IMR-90 (cell line): ENCODE data around the gene COL23A1. TPM values are rescaled to one million over a fixed set of nuclear protein-coding genes. Genes with fewer than 3 reads are reported as not detected.

Experiments used
- ATAC-seq: fragments of 200-7000 bp; cut with Tn5 transposase; 2 replicates; pipeline ENCODE4 v1.9.1; 2020; ENCODE audit warnings: low read depth, mild to moderate bottlenecking, moderate library complexity
- BruUV-seq: library from RNA; stranded (reverse); fragments of 400-500 nt; replicated peaks from 2 replicates; lab custom pipeline; 2021; lab: Mats Ljungman, UMichigan
- CTCF ChIA-PET: fragments of 300-600 bp; formaldehyde crosslinking; extraction: SDS; loops from one replicate; lab custom pipeline; 2021; ENCODE audit warnings: antibody characterized with exemption; lab: Yijun Ruan, JAX
- POLR2A ChIA-PET: fragments of 300-600 bp; sonication (Branson Sonifier 250); formaldehyde crosslinking; loops from one replicate; lab custom pipeline; 2022; ENCODE audit warnings: antibody characterized with exemption; ENCODE audit not compliant: unreplicated experiment; lab: Charles Lee
- DNase-seq: peaks from one replicate; pipeline ENCODE4 v3.0.0; 2013
- H2AFZ ChIP-seq: replicated peaks from 2 replicates; pipeline ENCODE3; 2013; ENCODE audit warnings: low read length, mild to moderate bottlenecking; ENCODE audit not compliant: poor library complexity
- H2AK5ac ChIP-seq: 2 replicates; pipeline ENCODE4 v1.6.1; 2013; ENCODE audit warnings: low read depth, low read length, inconsistent platforms
- H2AK9ac ChIP-seq: replicated peaks from 2 replicates; pipeline ENCODE3; 2013; ENCODE audit warnings: mild to moderate bottlenecking, low read depth, low read length, moderate library complexity; ENCODE audit not compliant: poor library complexity
- H2BK120ac ChIP-seq: 2 replicates; pipeline ENCODE4 v1.6.1; 2013; ENCODE audit warnings: low read depth, low read length, inconsistent platforms
- H2BK15ac ChIP-seq: 3 replicates; pipeline ENCODE4 v1.6.1; 2013; ENCODE audit warnings: low read depth, low read length, inconsistent platforms
- H2BK20ac ChIP-seq: 2 replicates; pipeline ENCODE4 v1.6.1; 2013; ENCODE audit warnings: low read depth, mild to moderate bottlenecking, inconsistent platforms, low read length, moderate library complexity
- H2BK5ac ChIP-seq: 2 replicates; pipeline ENCODE4 v1.6.1; 2013; ENCODE audit warnings: mild to moderate bottlenecking, low read depth, low read length, inconsistent platforms; ENCODE audit not compliant: poor library complexity, severe bottlenecking
- H3K14ac ChIP-seq: replicated peaks from 2 replicates; pipeline ENCODE4 v1.6.1; 2013; ENCODE audit warnings: low read depth, low read length, inconsistent platforms
- H3K18ac ChIP-seq: 2 replicates; pipeline ENCODE4 v1.6.1; 2013; ENCODE audit warnings: low read depth, low read length, control low read depth
- H3K23ac ChIP-seq: 2 replicates; pipeline ENCODE4 v1.6.1; 2013; ENCODE audit warnings: low read depth, low read length, inconsistent platforms
- H3K27ac ChIP-seq: 2 replicates; pipeline ENCODE4 v1.5.1; 2013; ENCODE audit warnings: mild to moderate bottlenecking, control low read depth, low read length; ENCODE audit not compliant: insufficient read depth
- H3K27me3 ChIP-seq: 2 replicates; pipeline ENCODE4 v1.6.1; 2013; ENCODE audit warnings: low read length; ENCODE audit not compliant: control insufficient read depth, insufficient read depth
- H3K36me3 ChIP-seq: 2 replicates; pipeline ENCODE4 v1.6.1; 2013; ENCODE audit warnings: low read length, mixed read lengths; ENCODE audit not compliant: control insufficient read depth, insufficient read depth
- H3K4ac ChIP-seq: 2 replicates; pipeline ENCODE4 v1.6.1; 2013; ENCODE audit warnings: low read depth, low read length, inconsistent platforms
- H3K4me1 ChIP-seq: 2 replicates; pipeline ENCODE4 v1.6.1; 2013; ENCODE audit warnings: low read length, mixed read lengths; ENCODE audit not compliant: control insufficient read depth, insufficient read depth
- H3K4me2 ChIP-seq: 2 replicates; pipeline ENCODE4 v1.6.1; 2013; ENCODE audit warnings: low read depth, mild to moderate bottlenecking, control low read depth, low read length, moderate library complexity
- H3K4me3 ChIP-seq: 2 replicates; pipeline ENCODE4 v1.5.1; 2013; ENCODE audit warnings: low read depth, mild to moderate bottlenecking, control low read depth, low read length, moderate library complexity; ENCODE audit not compliant: insufficient read depth
- H3K56ac ChIP-seq: 2 replicates; pipeline ENCODE4 v1.6.1; 2013; ENCODE audit warnings: low read length, inconsistent platforms; ENCODE audit not compliant: insufficient read depth; ENCODE audit errors: extremely low read depth
- H3K79me1 ChIP-seq, 2 experiments: 2 replicates each; pipeline ENCODE4 v1.6.1; 2013; ENCODE audit warnings: low read length in 2 of 2, inconsistent platforms in 1 of 2, low read depth in 1 of 2
- H3K9ac ChIP-seq: 2 replicates; pipeline ENCODE4 v1.6.1; 2013; ENCODE audit warnings: low read depth, low read length, control low read depth
- H3K9me1 ChIP-seq: 2 replicates; pipeline ENCODE4 v1.6.1; 2013; ENCODE audit warnings: low read length, inconsistent platforms; ENCODE audit not compliant: insufficient read depth
- H3K9me3 ChIP-seq: 2 replicates; pipeline ENCODE4 v1.6.1; 2013; ENCODE audit warnings: low read length; ENCODE audit not compliant: control insufficient read depth, insufficient read depth
- H4K20me1 ChIP-seq: 2 replicates; pipeline ENCODE4 v1.6.1; 2013; ENCODE audit warnings: low read length, inconsistent platforms; ENCODE audit not compliant: insufficient read depth
- H4K5ac ChIP-seq: 2 replicates; pipeline ENCODE4 v1.6.1; 2013; ENCODE audit warnings: mild to moderate bottlenecking, low read depth, low read length, control low read depth
- H4K8ac ChIP-seq, 2 experiments: 2 replicates each; pipeline ENCODE4 v1.6.1; 2013; ENCODE audit warnings: low read depth in 2 of 2, low read length in 2 of 2, control low read depth in 1 of 2, inconsistent platforms in 1 of 2
- H4K91ac ChIP-seq: 2 replicates; pipeline ENCODE4 v1.6.1; 2013; ENCODE audit warnings: low read depth, low read length, inconsistent platforms; ENCODE audit not compliant: insufficient read depth
- CHD1 ChIP-seq: IDR thresholded peaks from 2 replicates; pipeline ENCODE4 v1.6.1; 2012; ENCODE audit warnings: low read depth, low read length, improper control_type of control experiment
- FOS ChIP-seq: fragments of 150-350 bp; IDR thresholded peaks from 2 replicates; pipeline ENCODE4 v1.6.1; 2016; ENCODE audit warnings: low read depth, low read length
- MAZ ChIP-seq: IDR thresholded peaks from 2 replicates; pipeline ENCODE4 v1.6.1; 2012; ENCODE audit warnings: low read depth, mild to moderate bottlenecking, low read length, improper control_type of control experiment, moderate library complexity, borderline replicate concordance
- POLR2A ChIP-seq: IDR thresholded peaks from 2 replicates; pipeline ENCODE4 v1.6.1; 2012; ENCODE audit warnings: mild to moderate bottlenecking, low read depth, low read length
- RAD21 ChIP-seq: IDR thresholded peaks from 2 replicates; pipeline ENCODE4 v1.6.1; 2012; ENCODE audit warnings: low read length, improper control_type of control experiment
- RCOR1 ChIP-seq: IDR thresholded peaks from 2 replicates; pipeline ENCODE4 v1.6.1; 2012; ENCODE audit warnings: mild to moderate bottlenecking, low read length, improper control_type of control experiment; ENCODE audit not compliant: insufficient replicate concordance
- SMC3 ChIP-seq: fragments of 150-350 bp; IDR thresholded peaks from 2 replicates; pipeline ENCODE4 v1.6.1; 2016; ENCODE audit warnings: low read depth, mild to moderate bottlenecking, antibody characterized with exemption, low read length, moderate library complexity
- WGBS, 2 experiments: methylation state at CpG; one replicate each; pipeline versions ENCODE4 v1.1.5 to v1.1.7; 2013; ENCODE audit warnings: missing lambda C conversion rate in 2 of 2; ENCODE audit not compliant: insufficient read length in 1 of 2; ENCODE audit errors: extremely low coverage in 2 of 2; 5-methylcytosine and 5-hydroxymethylcytosine counted together
- dilution Hi-C: fragments of 300-500 bp; cut with HindIII; formaldehyde crosslinking; loops from one replicate; pipeline ENCODE4 v1.14.3; 2018; ENCODE audit warnings: low sequenced_read_pairs; ENCODE audit not compliant: unreplicated experiment
- in situ Hi-C: fragments of 300-500 bp; cut with MboI; formaldehyde crosslinking; loops from 3 replicates; pipeline ENCODE4 v1.14.3; 2019; ENCODE audit warnings: low sequenced_read_pairs, inconsistent platforms, mixed read lengths
- intact Hi-C: fragments of 100-400 bp; cut with micrococcal nuclease; formaldehyde crosslinking; loops from 2 replicates; pipeline ENCODE4 v1.10.0; 2022
- polyA plus RNA-seq, 3 experiments: library from polyadenylated mRNA; depleted of rRNA; stranded (reverse); fragments of >200 nt; gene quantifications; 2 replicates each; pipeline ENCODE4 v1.2.3, GENCODE V29; 2012; ENCODE audit warnings: low replicate concordance in 1 of 3
- total RNA-seq: library from RNA; depleted of rRNA; stranded (reverse); fragments of >200 nt; gene quantifications from 2 replicates; pipeline ENCODE4 v1.2.3, GENCODE V29; 2012
- TF ChIP-seq, protein P1 (sequence below): conservative IDR thresholded peaks from 2 replicates; pipeline ENCODE4 v1.5.1; 2012; ENCODE audit warnings: mild to moderate bottlenecking, low read depth, low read length, improper control_type of control experiment
- TF ChIP-seq, protein P2 (sequence below): fragments of 150-350 bp; IDR thresholded peaks from 2 replicates; pipeline ENCODE4 v1.6.1; 2016; ENCODE audit warnings: low read depth, mild to moderate bottlenecking, low read length, moderate library complexity, borderline replicate concordance

COL23A1 gene
- total and polyA plus RNA-seq, 2 of the 4 experiments (the other 2 are of a cell fraction) = not detected

DNA sequence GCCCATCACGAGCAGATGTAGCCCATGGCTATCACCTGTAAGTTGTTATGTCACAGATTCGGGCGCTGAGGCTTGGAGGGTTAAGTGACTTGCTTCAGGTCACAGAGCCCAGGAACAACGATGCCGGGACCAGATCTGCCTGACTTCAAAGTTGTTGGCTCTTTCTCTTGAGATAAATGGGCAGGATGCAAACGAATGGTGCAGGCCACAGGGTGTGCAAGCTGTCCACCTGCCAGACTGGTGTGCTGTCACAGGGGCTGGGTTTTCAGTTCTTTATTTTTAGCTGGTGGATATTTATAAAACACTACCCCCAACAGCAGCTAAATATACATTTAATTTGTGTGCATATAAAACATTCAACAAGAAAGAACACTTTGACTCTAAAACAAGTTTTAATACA is 339.9 kb downstream of the COL23A1 start:
- Histone ChIP-seq H3K36me3 (no peaks in the 10 kb centered on the region), H4K5ac (no peak overlapping the region), H3K56ac (no peak overlapping the region), H3K4ac (no peak overlapping the region), H2AK9ac (no peak overlapping the region), H3K23ac (no peak overlapping the region), H3K9me3 (no peaks in the 10 kb centered on the region), H2BK15ac (no peak overlapping the region), H3K18ac (no peak overlapping the region), H3K4me2 (no peak overlapping the region), H2AK5ac (no peak overlapping the region), H2BK20ac (no peak overlapping the region), H3K27ac (no peak overlapping the region), H3K4me1 (no peaks in the 10 kb centered on the region), H3K14ac (no peak overlapping the region), H3K79me1 (no peaks in the 10 kb centered on the region), H3K9me1 (no peaks in the 10 kb centered on the region), H4K8ac (no peak overlapping the region), H3K27me3 (peaks cover 5% of the 10 kb centered on the region; the same call in 1 of the 2 replicates), H2AFZ (no peak overlapping the region), H2BK5ac (no peak overlapping the region), H2BK120ac (no peak overlapping the region), H4K91ac (no peak overlapping the region), H3K9ac (no peak overlapping the region), H4K20me1 (no peaks in the 10 kb centered on the region), H3K4me3 (no peak overlapping the region)
- in situ Hi-C loops (no loop called here), intact Hi-C loops (no loop called here), dilution Hi-C loops (no loop called here)
- POLR2A ChIA-PET = no interaction called here
- DNase-seq (no peak), ATAC-seq (no peak)
- WGBS, 2 experiments = no CpG with 5 or more reads among the region's 6 CpGs
- TF ChIP-seq RCOR1 = no peak
- no peak for TF ChIP-seq MAZ
- TF ChIP-seq, protein P1, sequence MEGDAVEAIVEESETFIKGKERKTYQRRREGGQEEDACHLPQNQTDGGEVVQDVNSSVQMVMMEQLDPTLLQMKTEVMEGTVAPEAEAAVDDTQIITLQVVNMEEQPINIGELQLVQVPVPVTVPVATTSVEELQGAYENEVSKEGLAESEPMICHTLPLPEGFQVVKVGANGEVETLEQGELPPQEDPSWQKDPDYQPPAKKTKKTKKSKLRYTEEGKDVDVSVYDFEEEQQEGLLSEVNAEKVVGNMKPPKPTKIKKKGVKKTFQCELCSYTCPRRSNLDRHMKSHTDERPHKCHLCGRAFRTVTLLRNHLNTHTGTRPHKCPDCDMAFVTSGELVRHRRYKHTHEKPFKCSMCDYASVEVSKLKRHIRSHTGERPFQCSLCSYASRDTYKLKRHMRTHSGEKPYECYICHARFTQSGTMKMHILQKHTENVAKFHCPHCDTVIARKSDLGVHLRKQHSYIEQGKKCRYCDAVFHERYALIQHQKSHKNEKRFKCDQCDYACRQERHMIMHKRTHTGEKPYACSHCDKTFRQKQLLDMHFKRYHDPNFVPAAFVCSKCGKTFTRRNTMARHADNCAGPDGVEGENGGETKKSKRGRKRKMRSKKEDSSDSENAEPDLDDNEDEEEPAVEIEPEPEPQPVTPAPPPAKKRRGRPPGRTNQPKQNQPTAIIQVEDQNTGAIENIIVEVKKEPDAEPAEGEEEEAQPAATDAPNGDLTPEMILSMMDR = no peak
- no peak for TF ChIP-seq POLR2A
- TF ChIP-seq, protein P2, sequence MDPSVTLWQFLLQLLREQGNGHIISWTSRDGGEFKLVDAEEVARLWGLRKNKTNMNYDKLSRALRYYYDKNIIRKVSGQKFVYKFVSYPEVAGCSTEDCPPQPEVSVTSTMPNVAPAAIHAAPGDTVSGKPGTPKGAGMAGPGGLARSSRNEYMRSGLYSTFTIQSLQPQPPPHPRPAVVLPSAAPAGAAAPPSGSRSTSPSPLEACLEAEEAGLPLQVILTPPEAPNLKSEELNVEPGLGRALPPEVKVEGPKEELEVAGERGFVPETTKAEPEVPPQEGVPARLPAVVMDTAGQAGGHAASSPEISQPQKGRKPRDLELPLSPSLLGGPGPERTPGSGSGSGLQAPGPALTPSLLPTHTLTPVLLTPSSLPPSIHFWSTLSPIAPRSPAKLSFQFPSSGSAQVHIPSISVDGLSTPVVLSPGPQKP = no peak
- no peak for TF ChIP-seq SMC3
- no peak for TF ChIP-seq FOS
- TF ChIP-seq CHD1 = no peak
- no peak for TF ChIP-seq RAD21
- CTCF ChIA-PET = no interaction called here
- no TSS peak for BruUV-seq
